ENCODE measurements around the gene NPBWR2.

Gene NPBWR2

DNA sequence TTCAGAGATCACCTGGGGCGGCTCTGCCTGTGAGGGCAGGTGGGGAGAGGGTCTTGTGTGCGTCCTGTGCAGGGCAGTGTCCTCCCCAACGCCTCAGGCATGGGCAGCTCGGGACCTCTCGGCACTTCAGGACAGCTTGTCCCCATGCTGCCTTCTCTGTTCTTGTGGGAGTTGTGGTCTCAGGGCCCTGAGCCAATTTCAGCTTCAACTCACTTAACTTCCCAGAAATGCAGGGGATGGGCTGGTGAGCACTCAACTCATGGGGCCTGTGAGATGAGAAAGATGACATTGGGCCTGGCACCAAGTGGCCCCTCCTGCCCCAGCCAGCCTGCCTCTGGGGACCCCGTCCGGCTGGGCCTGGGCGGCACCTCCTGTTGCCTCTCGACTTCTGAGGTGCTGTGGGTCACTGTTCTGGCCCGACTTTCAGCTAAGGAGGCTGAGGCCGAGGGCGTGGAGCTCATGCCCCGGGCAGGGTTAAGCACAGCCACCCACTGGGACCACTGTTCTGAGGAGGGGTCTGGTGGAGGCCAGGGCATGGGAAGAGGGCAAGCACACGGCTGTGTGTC is 34.8 kb downstream of the NPBWR2 start:
- DNase-seq (ENCODE audit: low read depth in 2 of 2), result no peak

- DNase-seq (ENCODE audit: low read depth in 2 of 2), result no peak
These were observed 35.7 kb downstream of the NPBWR2 start for GRCh38 chr20:64071341-64072332.

DNA sequence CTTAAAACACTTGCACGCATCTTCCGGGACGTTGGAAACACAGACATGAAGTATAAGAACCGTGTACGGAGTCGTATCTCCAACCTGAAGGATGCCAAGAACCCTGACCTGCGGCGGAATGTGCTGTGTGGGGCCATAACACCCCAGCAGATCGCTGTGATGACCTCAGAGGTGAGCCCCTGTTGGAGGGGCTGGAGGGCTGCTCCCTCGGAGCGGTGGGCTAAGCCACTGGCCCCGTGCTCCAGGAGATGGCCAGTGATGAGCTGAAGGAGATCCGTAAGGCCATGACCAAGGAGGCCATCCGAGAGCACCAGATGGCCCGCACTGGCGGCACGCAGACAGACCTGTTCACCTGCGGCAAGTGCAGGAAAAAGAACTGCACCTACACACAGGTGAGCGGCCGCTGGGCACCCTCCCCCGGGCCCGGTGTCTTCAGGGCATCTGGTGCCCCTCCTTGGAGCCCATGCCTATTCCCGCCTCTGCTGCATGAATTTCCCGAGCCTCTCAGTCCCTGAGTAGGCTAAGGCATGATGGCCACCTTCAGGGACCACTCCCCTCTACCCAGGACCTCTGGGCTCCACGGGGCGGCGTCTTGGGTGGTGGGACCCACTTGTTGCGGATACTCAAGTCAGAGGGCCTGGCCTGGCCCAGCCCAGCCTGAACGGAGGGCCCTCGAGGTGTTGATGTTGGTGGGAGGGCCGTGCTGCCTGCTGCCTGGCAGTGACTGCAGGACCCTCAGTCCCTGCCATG is 36.9 kb downstream of the NPBWR2 start:
- no peak for DNase-seq (ENCODE audit: low read depth in 2 of 2)

GRCh38 chr20:64069614-64070243 is 37.6 kb downstream of the NPBWR2 start:
- peak in 1 of 2 experiments; percentile 21 for DNase-seq (ENCODE audit: low read depth in 2 of 2)

GRCh38 chr20:64069209-64069613 is 38.2 kb downstream of the NPBWR2 start:
- no peak for DNase-seq (ENCODE audit: low read depth in 2 of 2)

DNA sequence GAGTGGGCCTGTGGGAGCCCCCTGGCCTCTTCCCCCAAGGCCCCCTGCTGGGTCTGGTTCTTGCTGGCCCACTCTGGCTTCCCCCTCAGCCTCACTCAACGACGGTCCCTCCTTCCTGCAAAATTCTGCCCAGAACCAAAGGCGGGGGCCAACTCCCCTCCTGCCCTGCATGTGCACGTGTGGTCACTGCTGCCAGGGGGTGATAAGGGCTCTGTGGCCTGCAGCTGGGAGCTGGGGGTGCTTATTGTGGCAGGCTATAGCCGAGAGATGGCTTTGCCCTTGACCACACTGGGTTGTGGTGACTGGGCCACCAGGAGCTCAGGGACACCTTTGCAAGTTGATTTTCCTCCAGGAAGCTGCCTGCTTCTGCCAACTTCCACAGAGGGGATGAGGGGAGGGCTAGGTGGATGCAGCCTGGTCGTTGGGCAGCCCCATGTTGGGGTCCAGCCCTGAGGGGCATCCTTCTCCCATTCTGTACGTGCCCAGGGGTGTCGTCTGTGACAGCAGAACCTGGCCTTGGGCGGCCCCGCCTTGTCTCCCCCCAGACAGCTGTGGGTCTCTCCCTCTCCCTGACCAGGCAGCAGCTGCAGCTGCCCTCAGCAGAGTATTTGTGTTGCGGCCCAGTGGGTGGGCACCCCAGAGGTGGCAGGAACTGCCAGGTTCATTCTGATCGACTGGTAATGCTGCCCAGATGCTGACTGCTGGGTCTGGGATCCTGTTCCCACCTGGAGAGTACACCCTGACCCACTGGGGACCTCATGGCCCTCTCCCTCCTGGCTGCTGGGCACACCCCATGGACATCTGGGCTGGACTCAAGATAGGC is 38.8 kb downstream of the NPBWR2 start:
- DNase-seq (ENCODE audit: low read depth in 2 of 2), result no peak

- DNase-seq (ENCODE audit: low read depth in 2 of 2), result no peak
These were observed 39.5 kb downstream of the NPBWR2 start for GRCh38 chr20:64067733-64068307.

DNA sequence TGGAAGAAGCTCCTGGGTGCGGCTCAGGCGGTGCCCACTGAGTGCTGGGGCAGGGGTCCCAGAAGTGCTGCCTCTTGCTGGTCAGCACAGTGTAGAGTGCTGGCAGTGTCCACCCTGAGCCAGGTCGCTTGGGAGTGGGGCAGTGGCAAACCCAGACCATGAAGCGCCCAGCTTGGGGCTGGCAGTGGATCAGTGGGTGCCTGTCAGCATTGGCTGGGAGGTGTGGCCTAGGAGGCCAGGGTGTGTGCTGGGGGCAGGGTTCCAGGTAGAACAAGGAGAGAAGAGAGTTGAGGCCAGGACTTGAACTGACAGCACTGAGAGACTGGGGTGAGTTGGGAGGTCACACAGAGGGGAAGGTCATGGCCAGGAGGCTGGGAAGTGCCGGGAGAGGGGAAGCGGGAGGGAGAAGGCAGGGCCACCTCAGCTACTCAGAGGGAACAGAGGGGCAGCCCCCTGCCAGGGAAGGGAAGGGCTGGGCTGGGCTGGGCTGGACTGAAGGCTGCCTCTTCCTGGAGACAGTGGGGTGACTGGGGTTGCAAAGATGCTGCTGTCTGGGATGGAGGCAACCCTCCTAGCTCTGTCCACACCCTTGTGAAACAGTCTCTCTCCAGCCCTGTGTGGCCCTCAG is 40.2 kb downstream of the NPBWR2 start:
- DNase-seq (ENCODE audit: low read depth in 2 of 2), result no peak

- peak in 1 of 2 experiments; percentile 49 for DNase-seq (ENCODE audit: low read depth in 2 of 2)
These were observed 41.4 kb downstream of the NPBWR2 start for GRCh38 chr20:64065974-64066343.

DNA sequence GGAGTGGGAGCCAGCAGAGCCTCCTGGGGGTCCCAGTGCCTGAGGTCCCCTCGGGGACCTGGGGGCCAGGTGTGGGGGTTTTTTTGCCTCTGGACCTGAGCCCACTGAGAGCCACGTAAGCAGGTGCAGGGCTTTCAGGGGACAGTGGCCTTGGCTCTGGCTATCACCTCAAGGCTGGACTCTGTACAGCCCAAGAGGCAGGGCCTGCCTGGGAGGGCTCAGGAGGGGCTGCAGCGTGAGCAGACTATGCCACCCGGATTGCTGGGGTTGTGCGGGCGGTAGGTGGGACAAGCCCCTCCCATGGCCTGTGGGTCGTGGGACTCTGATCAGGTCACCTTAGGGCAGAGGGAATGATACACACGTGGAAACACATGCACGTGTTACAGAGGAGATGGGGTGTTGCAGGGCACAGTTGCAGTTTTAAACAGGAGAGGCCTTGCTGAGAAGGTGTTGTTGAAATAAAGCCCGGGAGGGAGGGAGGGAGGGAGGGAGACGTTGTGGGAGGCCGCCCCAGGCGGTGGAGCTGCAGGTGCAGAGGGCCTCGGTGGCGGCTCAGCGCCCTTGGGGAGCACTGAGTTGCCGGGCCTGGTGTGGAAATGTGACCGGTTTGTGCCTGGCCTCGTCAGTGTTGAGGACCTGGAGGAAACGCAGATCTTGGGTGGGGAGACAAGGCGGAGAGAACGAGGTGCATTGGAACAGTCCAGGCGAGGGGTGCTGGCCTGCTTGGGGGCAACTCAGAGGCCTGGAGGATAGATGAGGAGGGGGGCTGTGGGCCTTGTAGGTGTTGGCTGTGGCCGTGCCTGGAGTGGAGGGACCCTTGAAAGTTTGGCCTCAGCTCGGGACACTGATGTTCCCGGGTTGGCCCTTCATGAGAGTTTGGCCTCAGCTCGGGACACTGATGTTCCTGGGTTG is 42.0 kb downstream of the NPBWR2 start:
- DNase-seq (ENCODE audit: low read depth in 2 of 2), result no peak

- no peak for DNase-seq (ENCODE audit: low read depth in 2 of 2)
These were observed 43.1 kb downstream of the NPBWR2 start for GRCh38 chr20:64064145-64064698.

DNA sequence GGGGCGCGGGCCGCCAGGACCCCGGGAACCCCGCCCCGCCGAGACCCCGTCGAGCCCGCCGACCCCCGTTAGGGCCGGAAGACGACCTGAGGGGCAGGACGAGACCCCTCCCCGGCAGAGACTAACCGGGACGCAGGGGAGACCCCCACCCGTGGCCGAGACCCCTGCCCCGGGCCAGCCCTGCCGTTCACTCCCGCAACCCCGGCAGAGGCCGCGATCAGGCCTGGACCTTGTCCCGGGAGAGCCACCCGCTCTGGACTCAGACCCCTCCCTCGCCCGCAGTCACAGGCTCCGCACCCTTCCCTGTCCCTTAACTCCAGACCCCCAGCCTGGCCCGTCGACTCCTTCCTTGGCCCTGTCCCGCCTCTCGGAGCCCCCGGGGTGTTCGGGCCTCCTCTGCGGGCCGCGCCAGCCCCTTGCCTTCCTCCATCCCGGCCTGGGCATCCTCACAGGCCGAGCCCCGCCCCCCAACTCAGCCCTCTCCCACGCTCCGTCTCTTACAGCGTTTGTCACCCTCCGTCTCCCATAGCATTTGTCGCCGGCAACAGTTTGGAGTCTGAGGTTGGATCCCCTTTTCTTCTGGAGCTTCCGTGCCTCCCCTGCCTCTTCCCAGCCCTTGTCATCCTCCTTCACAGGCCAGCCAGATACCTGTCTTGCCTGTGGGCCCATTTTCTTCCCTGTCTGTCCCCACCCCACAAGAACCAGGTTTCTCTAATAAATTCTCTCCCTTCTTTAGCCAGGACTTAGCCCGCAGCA is 43.8 kb downstream of the NPBWR2 start:
- no peak for DNase-seq (ENCODE audit: low read depth in 2 of 2)

DNA sequence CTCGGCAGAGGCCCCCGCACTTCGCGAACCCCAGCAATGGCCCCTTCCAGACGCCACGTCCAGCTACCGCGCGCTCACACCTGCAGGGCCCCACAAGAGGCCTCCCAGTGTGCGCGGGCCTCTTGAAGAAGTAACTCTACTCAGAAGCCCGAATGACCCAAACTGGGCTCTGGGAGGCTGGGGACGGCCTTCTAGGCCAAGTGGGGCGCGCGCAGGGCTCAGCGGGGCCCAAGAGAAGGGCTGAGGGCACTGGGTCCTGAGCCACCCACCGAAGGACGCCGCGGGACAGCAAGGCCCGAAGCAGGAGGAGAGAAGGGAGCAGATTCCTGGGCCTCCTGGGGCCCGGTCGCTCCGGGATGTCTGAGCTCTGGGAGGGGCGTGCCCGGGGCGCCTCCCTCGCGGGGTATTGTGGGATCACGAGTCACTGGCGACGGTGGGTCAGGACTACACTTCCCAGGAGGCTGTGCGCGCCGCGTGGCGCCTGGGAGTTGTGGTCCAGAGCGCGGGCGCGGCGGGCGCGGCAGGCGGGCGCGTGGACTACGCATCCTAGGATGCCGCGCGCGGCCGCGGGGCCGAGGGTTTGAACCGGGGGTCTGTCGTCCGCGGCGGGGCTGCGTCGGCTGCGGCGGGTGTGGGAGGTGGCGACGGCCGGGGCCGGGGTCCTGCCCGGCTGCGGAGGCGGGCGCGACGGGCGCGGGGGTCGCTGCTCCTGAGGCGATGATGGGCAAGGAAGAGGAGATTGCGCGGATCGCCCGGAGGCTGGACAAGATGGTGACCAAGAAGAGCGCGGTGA is 44.6 kb downstream of the NPBWR2 start, which contains the start of gene TCEA2:
Gene TCEA2 (plus strand): TSS at position 603 of the 793 bp plus-strand sequence. CDS start 115 bp downstream, at position 718.
- peak; percentile 94 to 95 for DNase-seq (ENCODE audit: low read depth in 2 of 2)

DNA sequence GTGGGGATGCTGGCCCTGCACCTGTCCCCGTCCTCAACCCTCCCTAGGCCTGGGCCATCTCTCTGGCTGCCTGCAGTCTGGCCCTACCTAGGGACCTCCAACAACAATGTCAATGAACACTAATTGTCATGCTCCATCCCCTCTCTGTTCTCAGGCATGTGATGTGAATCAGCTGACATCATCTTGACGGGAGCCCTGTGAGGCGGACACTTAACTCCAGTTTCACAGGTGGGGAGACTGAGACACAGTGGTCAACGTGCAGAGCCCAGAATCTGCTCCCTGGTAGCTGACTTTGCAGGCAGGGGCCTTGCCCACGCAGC is 45.1 kb downstream of the NPBWR2 start:
- no peak for DNase-seq (ENCODE audit: low read depth in 2 of 2)

- DNase-seq (ENCODE audit: low read depth in 2 of 2), result no peak
These were observed 48.8 kb downstream of the NPBWR2 start for GRCh38 chr20:64058536-64058935.

GRCh38 chr20:64057628-64058498 is 49.5 kb downstream of the NPBWR2 start:
- peak; percentile 59 to 86 for DNase-seq (ENCODE audit: low read depth in 2 of 2)
